OCI-LY3 (cell line): Measurements from ENCODE around the gene TOM1.

Experiments
- EZH2phosphoT487 ChIP-seq: fragments of 200-600 bp; shearing (Covaris generic); IDR thresholded peaks from 2 replicates; pipeline ENCODE4 v1.6.1; 2018; ENCODE audit warnings: antibody characterized with exemption, mixed run types, low read depth
- TF ChIP-seq, protein P1 (sequence below): fragments of 200-600, 300-600 bp; sonication (generic); IDR thresholded peaks from 2 replicates; pipeline ENCODE4 v1.5.1; 2014; ENCODE audit warnings: antibody characterized with exemption, low read length, low read depth

- TF ChIP-seq, protein P1, sequence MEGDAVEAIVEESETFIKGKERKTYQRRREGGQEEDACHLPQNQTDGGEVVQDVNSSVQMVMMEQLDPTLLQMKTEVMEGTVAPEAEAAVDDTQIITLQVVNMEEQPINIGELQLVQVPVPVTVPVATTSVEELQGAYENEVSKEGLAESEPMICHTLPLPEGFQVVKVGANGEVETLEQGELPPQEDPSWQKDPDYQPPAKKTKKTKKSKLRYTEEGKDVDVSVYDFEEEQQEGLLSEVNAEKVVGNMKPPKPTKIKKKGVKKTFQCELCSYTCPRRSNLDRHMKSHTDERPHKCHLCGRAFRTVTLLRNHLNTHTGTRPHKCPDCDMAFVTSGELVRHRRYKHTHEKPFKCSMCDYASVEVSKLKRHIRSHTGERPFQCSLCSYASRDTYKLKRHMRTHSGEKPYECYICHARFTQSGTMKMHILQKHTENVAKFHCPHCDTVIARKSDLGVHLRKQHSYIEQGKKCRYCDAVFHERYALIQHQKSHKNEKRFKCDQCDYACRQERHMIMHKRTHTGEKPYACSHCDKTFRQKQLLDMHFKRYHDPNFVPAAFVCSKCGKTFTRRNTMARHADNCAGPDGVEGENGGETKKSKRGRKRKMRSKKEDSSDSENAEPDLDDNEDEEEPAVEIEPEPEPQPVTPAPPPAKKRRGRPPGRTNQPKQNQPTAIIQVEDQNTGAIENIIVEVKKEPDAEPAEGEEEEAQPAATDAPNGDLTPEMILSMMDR, result no peak
- no peak for TF ChIP-seq EZH2phosphoT487
Observed at GRCh38 chr22:35344956-35345690, 45.4 kb downstream of the TOM1 start.
